Chondrocyte (in vitro differentiated cells): ENCODE results near the gene STEAP4. TPM values are rescaled to one million over a fixed set of nuclear protein-coding genes. Genes with fewer than 3 reads are reported as not detected.
"Not testable (repeated sequence)": the region's sequence is repeated elsewhere in the genome, so short reads cannot be mapped to it uniquely, and the experiment has no call there.

Source experiments
- DNase-seq: peaks from one replicate; pipeline ENCODE4 v3.0.0; 2021; ENCODE audit warnings: mixed read lengths, low spot score
- H3K27ac Mint-ChIP-seq: one replicate; pipeline ENCODE4 v1.8.0; 2021; ENCODE audit warnings: mild to moderate bottlenecking, moderate library complexity, mixed read lengths; ENCODE audit not compliant: unreplicated experiment
- H3K27me3 Mint-ChIP-seq: 2 replicates; pipeline ENCODE4 v1.8.0; 2021; ENCODE audit warnings: low read depth, mixed read lengths
- H3K36me3 Mint-ChIP-seq: 2 replicates; pipeline ENCODE4 v1.8.0; 2021; ENCODE audit warnings: low read depth, mixed read lengths
- H3K4me1 Mint-ChIP-seq: 2 replicates; pipeline ENCODE4 v1.8.0; 2021; ENCODE audit warnings: low read depth, mild to moderate bottlenecking, mixed read lengths
- H3K4me3 Mint-ChIP-seq: one replicate; pipeline ENCODE4 v1.8.0; 2021; ENCODE audit warnings: mild to moderate bottlenecking, moderate library complexity, mixed read lengths; ENCODE audit not compliant: unreplicated experiment
- H3K9me3 Mint-ChIP-seq: 2 replicates; pipeline ENCODE4 v1.8.0; 2021; ENCODE audit warnings: low read depth, mixed read lengths
- total RNA-seq: library from RNA; stranded (reverse); gene quantifications from 3 replicates; pipeline ENCODE4 v1.2.1, GENCODE V29; 2021
- TF ChIP-seq, protein P1 (sequence below): fragments of 200-600 bp; sonication (generic); IDR thresholded peaks from 2 replicates; pipeline ENCODE4 v1.5.0; 2021; ENCODE audit warnings: antibody characterized with exemption, mild to moderate bottlenecking, moderate library complexity

Gene STEAP4
- total RNA-seq, 1 donor from 2014 or later = not detected

DNA sequence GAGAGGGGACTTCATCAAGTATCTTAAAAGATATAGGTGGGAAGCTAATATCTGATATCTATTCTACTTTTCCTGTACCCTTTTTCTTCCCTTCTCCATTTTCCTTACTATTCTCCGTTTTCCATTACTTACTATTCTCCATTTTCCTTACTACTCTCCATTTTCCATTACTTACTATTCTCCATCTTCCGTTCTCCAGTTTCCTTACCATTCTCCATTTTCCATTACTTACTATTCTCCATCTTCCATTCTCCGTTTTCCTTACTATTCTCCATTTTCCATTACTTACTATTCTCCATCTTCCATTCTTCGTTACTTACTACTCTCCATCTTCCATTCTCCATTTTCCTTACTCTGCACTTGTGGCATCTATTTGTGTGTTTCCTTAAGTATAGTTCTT lies 39.3 kb downstream of the STEAP4 start:
- Mint-ChIP-seq H3K9me3 (no peaks in the 10 kb centered on the region), H3K4me3 (no peak overlapping the region), H3K27ac (no peak overlapping the region), H3K36me3 (no peaks in the 10 kb centered on the region), H3K4me1 (no peaks in the 10 kb centered on the region), H3K27me3 (peaks cover 3% of the 10 kb centered on the region)
- no peak for DNase-seq
- TF ChIP-seq, protein P1, sequence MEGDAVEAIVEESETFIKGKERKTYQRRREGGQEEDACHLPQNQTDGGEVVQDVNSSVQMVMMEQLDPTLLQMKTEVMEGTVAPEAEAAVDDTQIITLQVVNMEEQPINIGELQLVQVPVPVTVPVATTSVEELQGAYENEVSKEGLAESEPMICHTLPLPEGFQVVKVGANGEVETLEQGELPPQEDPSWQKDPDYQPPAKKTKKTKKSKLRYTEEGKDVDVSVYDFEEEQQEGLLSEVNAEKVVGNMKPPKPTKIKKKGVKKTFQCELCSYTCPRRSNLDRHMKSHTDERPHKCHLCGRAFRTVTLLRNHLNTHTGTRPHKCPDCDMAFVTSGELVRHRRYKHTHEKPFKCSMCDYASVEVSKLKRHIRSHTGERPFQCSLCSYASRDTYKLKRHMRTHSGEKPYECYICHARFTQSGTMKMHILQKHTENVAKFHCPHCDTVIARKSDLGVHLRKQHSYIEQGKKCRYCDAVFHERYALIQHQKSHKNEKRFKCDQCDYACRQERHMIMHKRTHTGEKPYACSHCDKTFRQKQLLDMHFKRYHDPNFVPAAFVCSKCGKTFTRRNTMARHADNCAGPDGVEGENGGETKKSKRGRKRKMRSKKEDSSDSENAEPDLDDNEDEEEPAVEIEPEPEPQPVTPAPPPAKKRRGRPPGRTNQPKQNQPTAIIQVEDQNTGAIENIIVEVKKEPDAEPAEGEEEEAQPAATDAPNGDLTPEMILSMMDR = no peak

DNA sequence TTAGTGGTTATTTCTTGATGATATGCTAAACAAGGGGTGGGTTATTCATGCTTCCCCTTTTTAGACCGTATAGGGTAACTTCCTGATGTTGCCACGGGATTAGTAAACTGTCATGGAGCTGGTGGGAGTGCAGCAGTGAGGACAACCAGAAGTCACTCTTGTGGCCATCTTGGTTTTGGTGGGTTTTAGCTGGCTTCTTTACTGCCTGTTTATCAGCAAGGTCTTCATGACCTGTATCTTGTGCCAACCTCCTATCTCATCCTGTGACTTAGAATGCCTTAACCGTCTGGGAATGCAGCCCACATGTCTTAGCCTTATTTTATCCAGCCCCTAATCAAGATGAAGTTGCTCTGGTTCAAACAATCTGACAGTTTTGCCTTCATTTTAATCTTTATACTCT lies 41.7 kb downstream of the STEAP4 start:
- H3K4me1 Mint-ChIP-seq, H3K4me3 Mint-ChIP-seq, H3K36me3 Mint-ChIP-seq, H3K27ac Mint-ChIP-seq, H3K27me3 Mint-ChIP-seq, H3K9me3 Mint-ChIP-seq, DNase-seq: not testable (repeated sequence)

DNA sequence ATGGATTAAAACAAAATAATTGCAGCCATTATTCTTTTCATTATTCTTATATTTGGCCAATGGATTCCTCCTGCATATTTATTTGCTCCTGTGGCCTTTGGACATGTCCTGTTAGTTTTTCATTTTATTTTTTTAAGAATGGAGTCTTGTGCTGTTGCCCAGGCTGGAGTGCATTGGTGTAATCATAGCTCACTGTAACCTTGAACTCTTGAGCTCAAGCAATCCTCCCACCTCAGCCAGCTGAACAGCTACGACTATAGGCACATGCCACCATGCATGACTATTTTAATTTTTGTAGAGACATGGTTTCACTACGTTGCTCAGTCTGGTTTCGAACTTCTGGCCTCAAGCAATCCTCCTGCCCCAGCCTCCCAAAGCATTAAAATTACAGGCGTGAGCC lies 44.1 kb downstream of the STEAP4 start:
- H3K27ac Mint-ChIP-seq = no peak overlapping the region
- peaks cover 2% of the 10 kb centered on the region for H3K27me3 Mint-ChIP-seq
- DNase-seq = no peak
- H3K4me1 Mint-ChIP-seq = no peaks in the 10 kb centered on the region
- TF ChIP-seq, protein P1 = no peak
- H3K9me3 Mint-ChIP-seq = no peaks in the 10 kb centered on the region
- no peak overlapping the region for H3K4me3 Mint-ChIP-seq
- no peaks in the 10 kb centered on the region for H3K36me3 Mint-ChIP-seq

DNA sequence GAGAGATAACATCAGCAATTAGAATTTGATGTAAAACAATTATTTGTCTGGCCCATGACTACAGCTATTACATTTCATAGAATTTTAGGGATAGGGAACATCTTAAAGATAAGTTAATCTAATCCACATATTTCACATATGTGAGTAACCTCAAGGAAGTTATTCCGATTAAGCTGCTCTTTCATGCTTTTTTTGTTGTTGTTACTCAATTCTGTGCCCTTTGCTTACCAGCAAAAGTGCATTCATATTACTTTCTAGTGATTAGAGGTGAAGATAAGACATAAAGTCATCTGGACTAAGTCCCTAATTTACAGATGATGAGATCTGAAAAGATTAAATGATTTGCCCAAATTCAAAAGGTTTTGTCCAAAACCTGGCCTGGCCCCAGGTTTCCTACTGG lies 46.0 kb downstream of the STEAP4 start:
- H3K27me3 Mint-ChIP-seq = peaks cover 6% of the 10 kb centered on the region
- TF ChIP-seq, protein P1 = no peak
- no peak overlapping the region for H3K27ac Mint-ChIP-seq
- no peaks in the 10 kb centered on the region for H3K36me3 Mint-ChIP-seq
- H3K9me3 Mint-ChIP-seq = no peaks in the 10 kb centered on the region
- no peaks in the 10 kb centered on the region for H3K4me1 Mint-ChIP-seq
- no peak overlapping the region for H3K4me3 Mint-ChIP-seq
- no peak for DNase-seq

DNA sequence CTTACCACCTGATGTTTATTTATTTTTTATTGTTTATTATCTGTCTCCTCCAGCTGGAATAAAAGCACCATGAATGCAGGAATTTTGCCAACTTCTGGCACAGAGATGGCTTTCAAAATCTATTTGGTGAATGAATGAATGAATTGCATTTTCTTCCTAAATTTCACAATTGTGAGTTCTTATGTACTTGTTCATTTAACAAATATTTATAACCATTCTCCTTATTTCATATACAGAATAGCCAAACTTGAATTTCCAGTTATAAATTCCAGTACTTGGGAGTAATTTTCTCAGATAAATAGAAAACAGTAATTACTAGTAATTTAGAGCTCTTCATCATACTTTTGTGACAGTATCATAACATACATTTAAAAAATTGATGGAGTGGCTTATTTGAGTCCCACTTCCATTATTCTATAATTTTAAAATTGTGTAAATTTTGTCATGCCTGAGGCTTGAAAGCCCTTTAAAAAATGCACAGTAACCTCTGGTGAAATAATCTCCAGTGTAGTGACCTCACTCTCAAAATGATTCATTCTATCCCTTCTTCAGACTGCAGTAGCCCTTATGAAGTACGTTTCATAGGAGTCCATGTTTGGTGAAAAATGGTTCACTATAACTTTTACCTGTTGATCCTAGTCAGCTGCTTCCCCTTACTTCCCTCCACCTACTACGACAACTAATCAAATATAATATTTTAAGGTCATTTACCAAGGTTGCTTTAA lies 46.9 kb downstream of the STEAP4 start:
- Mint-ChIP-seq H3K27ac (no peak overlapping the region), H3K9me3 (peaks cover under 1% of the 10 kb centered on the region), H3K36me3 (no peaks in the 10 kb centered on the region), H3K27me3 (peaks cover 6% of the 10 kb centered on the region), H3K4me3 (no peak overlapping the region), H3K4me1 (no peaks in the 10 kb centered on the region)
- DNase-seq = no peak
- TF ChIP-seq, protein P1 = no peak

DNA sequence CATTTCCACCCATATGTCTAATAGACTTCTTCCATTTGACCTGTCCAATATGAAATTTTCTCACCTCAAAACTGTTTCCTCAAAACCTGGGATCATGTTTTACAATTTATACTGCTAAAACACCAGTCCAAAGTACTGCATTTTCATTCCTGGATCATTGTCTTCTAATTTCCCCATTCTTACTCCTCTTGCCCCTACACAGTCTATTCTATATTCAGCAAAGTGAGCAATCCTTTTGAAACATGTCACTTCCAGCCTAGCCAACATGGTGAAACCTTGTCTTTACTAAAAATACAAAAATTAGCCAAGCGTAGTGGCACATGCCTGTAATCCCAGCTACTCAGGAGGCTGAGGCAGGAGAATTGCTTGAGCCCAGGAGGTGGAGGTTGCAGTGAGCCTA lies 48.4 kb downstream of the STEAP4 start:
- peaks cover 16% of the 10 kb centered on the region for H3K9me3 Mint-ChIP-seq
- H3K36me3 Mint-ChIP-seq, H3K27ac Mint-ChIP-seq, DNase-seq, H3K4me3 Mint-ChIP-seq, H3K27me3 Mint-ChIP-seq, H3K4me1 Mint-ChIP-seq: not testable (repeated sequence)
